Bronchial epithelial cell (primary cell): ENCODE results near the gene ADAMTSL3. TPM values are rescaled to one million over a fixed set of nuclear protein-coding genes. Genes with fewer than 3 reads are reported as not detected.

ENCODE experiments used
- DNase-seq: peaks from one replicate; pipeline ENCODE4 v3.0.0-alpha.2; 2010; ENCODE audit warnings: low read depth
- FAIRE-seq: peaks from 2 replicates; lab custom pipeline; 2011; peaks lifted over from hg19 to GRCh38; lab: Jason Lieb, UNC
- H3K27me3 ChIP-seq: 2 replicates; pipeline ENCODE4 v1.5.1; 2011; ENCODE audit warnings: low read length; ENCODE audit not compliant: control insufficient read depth, insufficient read depth
- H3K36me3 ChIP-seq: 2 replicates; pipeline ENCODE4 v1.5.1; 2011; ENCODE audit warnings: low read length; ENCODE audit not compliant: control insufficient read depth, insufficient read depth
- H3K4me3 ChIP-seq: 2 replicates; pipeline ENCODE4 v1.5.1; 2011; ENCODE audit warnings: mild to moderate bottlenecking, low read depth, low read length, control low read depth
- total RNA-seq: library from RNA; depleted of rRNA; stranded (reverse); fragments of >200 nt; gene quantifications from 2 replicates; pipeline ENCODE4 v1.2.1, GENCODE V29; 2014
- TF ChIP-seq, protein P1 (sequence below): IDR thresholded peaks from 2 replicates; pipeline ENCODE4 v1.5.1; 2011; ENCODE audit warnings: mild to moderate bottlenecking, moderate library complexity, low read length, control low read depth, inconsistent platforms; ENCODE audit not compliant: insufficient read depth, severe bottlenecking

The ADAMTSL3 gene, protein sequence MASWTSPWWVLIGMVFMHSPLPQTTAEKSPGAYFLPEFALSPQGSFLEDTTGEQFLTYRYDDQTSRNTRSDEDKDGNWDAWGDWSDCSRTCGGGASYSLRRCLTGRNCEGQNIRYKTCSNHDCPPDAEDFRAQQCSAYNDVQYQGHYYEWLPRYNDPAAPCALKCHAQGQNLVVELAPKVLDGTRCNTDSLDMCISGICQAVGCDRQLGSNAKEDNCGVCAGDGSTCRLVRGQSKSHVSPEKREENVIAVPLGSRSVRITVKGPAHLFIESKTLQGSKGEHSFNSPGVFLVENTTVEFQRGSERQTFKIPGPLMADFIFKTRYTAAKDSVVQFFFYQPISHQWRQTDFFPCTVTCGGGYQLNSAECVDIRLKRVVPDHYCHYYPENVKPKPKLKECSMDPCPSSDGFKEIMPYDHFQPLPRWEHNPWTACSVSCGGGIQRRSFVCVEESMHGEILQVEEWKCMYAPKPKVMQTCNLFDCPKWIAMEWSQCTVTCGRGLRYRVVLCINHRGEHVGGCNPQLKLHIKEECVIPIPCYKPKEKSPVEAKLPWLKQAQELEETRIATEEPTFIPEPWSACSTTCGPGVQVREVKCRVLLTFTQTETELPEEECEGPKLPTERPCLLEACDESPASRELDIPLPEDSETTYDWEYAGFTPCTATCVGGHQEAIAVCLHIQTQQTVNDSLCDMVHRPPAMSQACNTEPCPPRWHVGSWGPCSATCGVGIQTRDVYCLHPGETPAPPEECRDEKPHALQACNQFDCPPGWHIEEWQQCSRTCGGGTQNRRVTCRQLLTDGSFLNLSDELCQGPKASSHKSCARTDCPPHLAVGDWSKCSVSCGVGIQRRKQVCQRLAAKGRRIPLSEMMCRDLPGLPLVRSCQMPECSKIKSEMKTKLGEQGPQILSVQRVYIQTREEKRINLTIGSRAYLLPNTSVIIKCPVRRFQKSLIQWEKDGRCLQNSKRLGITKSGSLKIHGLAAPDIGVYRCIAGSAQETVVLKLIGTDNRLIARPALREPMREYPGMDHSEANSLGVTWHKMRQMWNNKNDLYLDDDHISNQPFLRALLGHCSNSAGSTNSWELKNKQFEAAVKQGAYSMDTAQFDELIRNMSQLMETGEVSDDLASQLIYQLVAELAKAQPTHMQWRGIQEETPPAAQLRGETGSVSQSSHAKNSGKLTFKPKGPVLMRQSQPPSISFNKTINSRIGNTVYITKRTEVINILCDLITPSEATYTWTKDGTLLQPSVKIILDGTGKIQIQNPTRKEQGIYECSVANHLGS (N-terminal part only)
- total RNA-seq: 0.79 and 1.2 TPM in 2 replicates

DNA sequence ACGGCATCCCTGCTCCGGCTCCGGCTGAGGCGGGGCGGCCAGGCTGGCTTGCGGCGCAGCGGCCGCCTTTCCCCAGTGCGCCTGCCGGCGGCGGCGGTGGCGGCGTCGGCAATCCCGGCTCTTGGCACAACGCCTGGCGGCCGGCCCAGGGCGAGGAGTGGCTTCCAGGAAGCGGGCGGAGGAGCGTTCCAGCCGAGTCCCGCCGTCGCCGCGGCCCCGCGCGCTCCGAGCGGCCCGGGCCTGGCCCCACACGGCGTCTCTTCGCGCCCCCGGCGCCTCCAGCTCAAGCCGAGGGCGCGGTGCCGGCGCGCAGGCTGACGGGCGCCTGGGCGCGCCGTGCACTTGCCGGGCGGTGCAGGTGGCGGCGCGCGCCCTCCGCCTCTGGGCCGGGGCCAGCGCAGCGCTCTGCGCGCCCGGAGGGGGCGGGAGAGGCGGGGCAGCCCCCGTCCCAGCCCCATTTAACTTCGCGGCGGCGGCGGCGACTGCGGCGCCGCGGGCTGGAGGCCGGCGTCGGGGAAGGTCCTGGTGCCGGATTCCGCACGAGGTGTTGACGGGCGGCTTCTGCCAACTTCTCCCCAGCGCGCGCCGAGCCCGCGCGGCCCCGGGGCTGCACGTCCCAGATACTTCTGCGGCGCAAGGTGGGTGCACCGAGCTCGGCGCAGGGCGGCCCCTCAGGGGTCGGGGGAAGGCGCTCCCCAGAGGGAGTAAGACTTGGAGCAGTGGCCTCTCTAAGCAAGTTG is at the start of gene ADAMTSL3:
TSS of gene ADAMTSL3 (plus strand) at position 485 of the 740 bp plus-strand sequence. CDS start 1,639 bp downstream, outside the sequence.
- Histone ChIP-seq H3K36me3 (no peaks in the 10 kb centered on the region), H3K27me3 (peaks cover 19% of the 10 kb centered on the region), H3K4me3 (peak within 1 kb of the TSS; percentile 20)
- DNase-seq (peak; percentile 33), FAIRE-seq (no peak)
- TF ChIP-seq, protein P1, sequence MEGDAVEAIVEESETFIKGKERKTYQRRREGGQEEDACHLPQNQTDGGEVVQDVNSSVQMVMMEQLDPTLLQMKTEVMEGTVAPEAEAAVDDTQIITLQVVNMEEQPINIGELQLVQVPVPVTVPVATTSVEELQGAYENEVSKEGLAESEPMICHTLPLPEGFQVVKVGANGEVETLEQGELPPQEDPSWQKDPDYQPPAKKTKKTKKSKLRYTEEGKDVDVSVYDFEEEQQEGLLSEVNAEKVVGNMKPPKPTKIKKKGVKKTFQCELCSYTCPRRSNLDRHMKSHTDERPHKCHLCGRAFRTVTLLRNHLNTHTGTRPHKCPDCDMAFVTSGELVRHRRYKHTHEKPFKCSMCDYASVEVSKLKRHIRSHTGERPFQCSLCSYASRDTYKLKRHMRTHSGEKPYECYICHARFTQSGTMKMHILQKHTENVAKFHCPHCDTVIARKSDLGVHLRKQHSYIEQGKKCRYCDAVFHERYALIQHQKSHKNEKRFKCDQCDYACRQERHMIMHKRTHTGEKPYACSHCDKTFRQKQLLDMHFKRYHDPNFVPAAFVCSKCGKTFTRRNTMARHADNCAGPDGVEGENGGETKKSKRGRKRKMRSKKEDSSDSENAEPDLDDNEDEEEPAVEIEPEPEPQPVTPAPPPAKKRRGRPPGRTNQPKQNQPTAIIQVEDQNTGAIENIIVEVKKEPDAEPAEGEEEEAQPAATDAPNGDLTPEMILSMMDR: no peak

DNA sequence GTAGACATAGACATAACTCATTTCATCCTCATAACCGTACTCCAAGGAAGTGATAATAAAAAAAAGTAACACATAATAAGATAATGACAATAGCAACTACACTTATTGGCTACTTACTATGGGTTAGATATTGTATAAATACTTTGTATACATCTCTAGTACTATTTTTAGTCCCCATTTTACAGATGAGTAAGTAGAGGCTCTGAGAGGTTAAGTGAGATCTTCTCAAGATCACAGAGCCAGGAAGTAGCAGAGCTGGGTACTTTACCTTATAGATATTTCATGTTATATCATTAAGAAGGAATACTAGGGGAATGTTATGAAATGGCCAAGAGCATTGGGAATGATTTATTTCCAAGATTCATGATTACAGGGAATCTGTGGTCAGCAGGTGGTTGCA is 49.4 kb upstream of the ADAMTSL3 start:
- H3K36me3 ChIP-seq: no peaks in the 10 kb centered on the region
- TF ChIP-seq, protein P1: no peak
- no peak for FAIRE-seq
- DNase-seq: no peak
- no peak overlapping the region for H3K4me3 ChIP-seq
- H3K27me3 ChIP-seq: no peaks in the 10 kb centered on the region

GRCh38 chr15:83605111-83605945 is 48.6 kb upstream of the ADAMTSL3 start:
- TF ChIP-seq, protein P1: no peak
- DNase-seq: no peak
- no peaks in the 10 kb centered on the region for H3K36me3 ChIP-seq
- H3K27me3 ChIP-seq: no peaks in the 10 kb centered on the region
- no peak overlapping the region for H3K4me3 ChIP-seq
- peak; percentile 13 for FAIRE-seq

- TF ChIP-seq, protein P1: no peak
- no peak for FAIRE-seq
- no peak for DNase-seq
- H3K27me3 ChIP-seq: no peaks in the 10 kb centered on the region
- H3K4me3 ChIP-seq: no peak overlapping the region
- no peaks in the 10 kb centered on the region for H3K36me3 ChIP-seq
Observed at GRCh38 chr15:83610132-83610531, 43.8 kb upstream of the ADAMTSL3 start.
